K562 (cell line): Measurements from ENCODE around the gene GALK2. TPM values are rescaled to one million over a fixed set of nuclear protein-coding genes. Genes with fewer than 3 reads are reported as not detected.
"Not testable (repeated sequence)": the region's sequence is repeated elsewhere in the genome, so short reads cannot be mapped to it uniquely, and the experiment has no call there.

Source experiments
- ATAC-seq: fragments of 200-7000 bp; cut with Tn5 transposase; 3 replicates; pipeline ENCODE4 v1.9.1; 2020; ENCODE audit warnings: moderate library complexity
- BruUV-seq: library from RNA; stranded (reverse); fragments of 400-500 nt; replicated peaks from 2 replicates; lab custom pipeline; 2021; lab: Mats Ljungman, UMichigan
- CTCF ChIA-PET: fragments of 300-600 bp; formaldehyde crosslinking; extraction: SDS; loops from one replicate; lab custom pipeline; 2021; ENCODE audit warnings: low intra/inter-chr PET ratio; lab: Yijun Ruan, JAX
- POLR2A ChIA-PET: fragments of 300-600, 350-650 bp; sonication (Branson Sonifier 250); formaldehyde crosslinking; extraction: SDS; loops from one replicate; lab custom pipeline; 2021; ENCODE audit warnings: antibody characterized with exemption, inconsistent platforms; lab: Yijun Ruan, JAX
- DNase-seq, 4 experiments: peaks; one replicate each; pipeline versions ENCODE4 v3.0.0 to v3.0.0-alpha.2; 2011 to 2018; ENCODE audit warnings: low spot score in 3 of 4, mixed read lengths in 3 of 4; ENCODE audit errors: extremely low read depth in 1 of 4
- FAIRE-seq: peaks from 2 replicates; lab custom pipeline; 2011; peaks lifted over from hg19 to GRCh38; lab: Jason Lieb, UNC
- H2AFZ ChIP-seq: 2 replicates; pipeline ENCODE4 v1.6.0; 2011; ENCODE audit warnings: low read depth, low read length, control low read depth, inconsistent platforms
- H3K27ac ChIP-seq: fragments of 200-600 bp; 3 replicates; pipeline ENCODE4 v1.8.0; 2011; ENCODE audit warnings: low read depth, mild to moderate bottlenecking, control low read depth, inconsistent platforms, low read length, moderate library complexity, mixed read lengths; ENCODE audit errors: extremely low read depth
- H3K27me3 ChIP-seq, 2 experiments: fragments of 300-600 bp in 1 of 2; 2 replicates in 1 of 2; 3 replicates in 1 of 2; pipeline versions ENCODE4 v1.6.0 to v1.8.0; 2011; ENCODE audit warnings: inconsistent platforms in 2 of 2, low read length in 2 of 2, mild to moderate bottlenecking in 1 of 2, mixed read lengths in 1 of 2, moderate library complexity in 1 of 2; ENCODE audit not compliant: control insufficient read depth in 2 of 2, insufficient read depth in 2 of 2
- H3K36me3 ChIP-seq: fragments of 300-600 bp; 3 replicates; pipeline ENCODE4 v1.8.0; 2011; ENCODE audit warnings: mild to moderate bottlenecking, low read length, inconsistent platforms; ENCODE audit not compliant: control insufficient read depth, insufficient read depth
- H3K4me1 ChIP-seq, 2 experiments: fragments of 200-600 bp in 1 of 2; replicated peaks in 1 of 2; 2 replicates in 1 of 2; 3 replicates in 1 of 2; pipeline versions ENCODE4 v1.5.1 to v1.8.0; 2011; ENCODE audit warnings: inconsistent platforms in 2 of 2, low read length in 2 of 2, mild to moderate bottlenecking in 1 of 2, mixed read lengths in 1 of 2, moderate library complexity in 1 of 2; ENCODE audit not compliant: control insufficient read depth in 2 of 2, insufficient read depth in 2 of 2
- H3K4me2 ChIP-seq: 2 replicates; pipeline ENCODE4 v1.6.1; 2011; ENCODE audit warnings: low read length, control low read depth, inconsistent platforms, mixed read lengths; ENCODE audit not compliant: insufficient read depth
- H3K4me3 ChIP-seq: fragments of 200-600 bp; sonication (generic), shearing (Covaris generic); 2 replicates; pipeline ENCODE4 v1.5.1; 2016; ENCODE audit warnings: control low read depth, inconsistent platforms
- H3K79me2 ChIP-seq: fragments of 200-600 bp; 3 replicates; pipeline ENCODE4 v1.8.0; 2011; ENCODE audit warnings: low read length, inconsistent platforms; ENCODE audit not compliant: control insufficient read depth, insufficient read depth
- H3K9ac ChIP-seq, 2 experiments: 2 replicates each; pipeline versions ENCODE4 v1.6.0 to v1.6.1; 2011; ENCODE audit warnings: low read depth in 2 of 2, low read length in 2 of 2, control low read depth in 1 of 2, inconsistent platforms in 1 of 2, mild to moderate bottlenecking in 1 of 2, mixed read lengths in 1 of 2; ENCODE audit not compliant: insufficient read depth in 1 of 2
- H3K9me1 ChIP-seq: one replicate; pipeline ENCODE4 v1.6.0; 2011; ENCODE audit warnings: inconsistent platforms, mild to moderate bottlenecking, low read length, moderate library complexity; ENCODE audit not compliant: control insufficient read depth, insufficient read depth
- H3K9me3 ChIP-seq: replicated peaks from 2 replicates; pipeline ENCODE4 v1.5.1; 2011; ENCODE audit warnings: low read depth, low read length, inconsistent platforms; ENCODE audit not compliant: control insufficient read depth, insufficient read depth
- H4K20me1 ChIP-seq: replicated peaks from 2 replicates; pipeline ENCODE4 v1.6.1; 2011; ENCODE audit warnings: low read length, inconsistent platforms, mixed read lengths; ENCODE audit not compliant: control insufficient read depth, insufficient read depth
- FOXM1 ChIP-seq, 2 experiments: fragments of 450-650 bp in 1 of 2; sonication (generic) in 1 of 2; formaldehyde crosslinking in 1 of 2; IDR thresholded peaks; 2 replicates each; pipeline versions ENCODE4 v1.6.1 to v1.9.0; 2017 to 2022; ENCODE audit warnings: low read depth in 2 of 2, mild to moderate bottlenecking in 2 of 2, missing genetic modification reagents in 1 of 2, moderate library complexity in 1 of 2
- TBL1XR1 ChIP-seq, 2 experiments: IDR thresholded peaks; 2 replicates each; pipeline ENCODE4 v1.6.1; 2012; ENCODE audit warnings: improper control_type of control experiment in 2 of 2, low read length in 2 of 2, mild to moderate bottlenecking in 1 of 2
- WGBS: fragments of 100-300 bp; shearing (Covaris generic); methylation state at CpG from one replicate; pipeline ENCODE4 v1.1.6; 2016; ENCODE audit warnings: low coverage, mixed read lengths; ENCODE audit not compliant: insufficient coverage; ENCODE audit errors: missing lambda C conversion rate; 5-methylcytosine and 5-hydroxymethylcytosine counted together
- in situ Hi-C: fragments of 300-500 bp; cut with MboI; formaldehyde crosslinking; loops from 4 replicates; pipeline ENCODE4 v1.15.0; 2018; ENCODE audit warnings: inconsistent platforms, mixed read lengths
- intact Hi-C: fragments of 100-400 bp; cut with micrococcal nuclease; formaldehyde crosslinking; loops from 2 replicates; pipeline ENCODE4 v1.14.2; 2022
- polyA plus RNA-seq, 8 experiments: library from polyadenylated mRNA; depleted of rRNA in 4 of 8; stranded (reverse) in 5 of 8; unstranded in 3 of 8; fragments of >200 nt; fragmentation: Nextera tagmentation in 2 of 8; fragmentation: Illumina TruSeq in 1 of 8; extraction: Ambion mirVana in 2 of 8; extraction: Trizol in 1 of 8; gene quantifications; 2 replicates each; pipeline versions ENCODE4 v1.2.1 to v1.2.3, GENCODE V29; 2011 to 2014; ENCODE audit warnings: inconsistent platforms in 1 of 8, missing spikeins in 1 of 8
- total RNA-seq, 7 experiments: library from RNA; depleted of rRNA in 6 of 7; stranded (reverse); fragments of >200 nt in 6 of 7; fragmentation: Illumina TruSeq in 2 of 7; extraction: Trizol in 2 of 7; gene quantifications; 2 replicates each; pipeline versions ENCODE4 v1.2.1 to v1.2.3, GENCODE V29; 2011 to 2021; ENCODE audit warnings: low replicate concordance in 1 of 7

GALK2 gene
- total and polyA plus RNA-seq, 9 of the 15 experiments (the other 6 are each of a cell fraction or from before 2014, with no cell fraction given), result 32.8 to 82.0 (median 54.4) TPM

DNA sequence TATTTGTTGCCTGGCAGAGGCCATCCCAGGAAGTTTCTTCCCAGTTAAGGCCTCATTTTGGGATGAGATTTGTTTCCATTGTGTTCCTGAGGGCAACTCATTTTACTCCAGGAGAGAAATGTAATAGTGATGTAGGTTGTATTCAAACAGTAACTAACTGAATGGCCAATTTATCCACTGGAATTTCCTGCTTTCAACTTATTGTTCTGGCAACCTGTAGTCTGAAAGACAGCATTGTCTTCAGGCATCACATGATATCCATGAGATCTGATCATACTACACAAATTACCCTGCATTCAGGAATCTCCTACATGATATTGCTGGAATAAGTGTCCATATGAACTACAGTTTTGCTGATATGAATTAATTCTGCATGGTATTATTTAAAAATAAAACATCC is 173.5 kb downstream of the GALK2 start:
- Histone ChIP-seq H3K4me2 (no peak overlapping the region), H3K4me3 (no peak overlapping the region), H3K27ac (no peak overlapping the region), H3K9me3 (no peaks in the 10 kb centered on the region), H3K79me2 (no peaks in the 10 kb centered on the region), H2AFZ (no peak overlapping the region), H3K27me3 (no peaks in the 10 kb centered on the region), H3K9ac (no peak overlapping the region), H3K9me1 (no peaks in the 10 kb centered on the region), H4K20me1 (no peaks in the 10 kb centered on the region), H3K36me3 (0 out of 3 replicates have a peak, but pooled peaks cover 3% of the 10 kb centered on the region), H3K4me1 (no peaks in the 10 kb centered on the region)
- ATAC-seq, result no peak
- intact Hi-C loops (no loop called here), in situ Hi-C loops (no loop called here)
- no peak for FAIRE-seq
- TF ChIP-seq TBL1XR1 (IDR thresholded peaks at IDR 0.05; ENCODE audit: low read length in 2 of 2), result no peak
- no peak for TF ChIP-seq FOXM1 (IDR thresholded peaks at IDR 0.05; ENCODE audit: low read depth)
- no peak for TF ChIP-seq FOXM1 (CRISPR knock-in tag; IDR thresholded peaks at IDR 0.05; ENCODE audit: low read depth)
- DNase-seq, result no peak
- ChIA-PET CTCF (no interaction called here), POLR2A (no interaction called here)
- BruUV-seq, result no TSS peak

DNA sequence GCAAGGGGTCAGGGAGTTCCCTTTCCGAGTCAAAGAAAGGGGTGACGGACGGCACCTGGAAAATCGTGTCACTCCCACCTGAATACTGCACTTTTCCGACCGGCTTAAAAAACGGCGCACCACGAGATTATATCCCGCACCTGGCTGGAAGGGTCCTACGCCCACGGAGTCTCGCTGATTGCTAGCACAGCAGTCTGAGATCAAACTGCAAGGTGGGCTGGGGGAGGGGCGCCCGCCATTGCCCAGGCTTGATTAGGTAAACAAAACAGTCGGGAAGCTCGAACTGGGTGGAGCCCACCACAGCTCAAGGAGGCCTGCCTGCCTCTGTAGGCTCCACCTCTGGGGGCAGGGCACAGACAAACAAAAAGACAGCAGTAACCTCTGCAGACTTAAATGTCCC is 184.4 kb downstream of the GALK2 start:
- WGBS, result 69% methylated on average over 14 of the region's 17 CpGs
- H3K9ac ChIP-seq, FAIRE-seq, H3K27me3 ChIP-seq, BruUV-seq, intact Hi-C loops, H3K4me1 ChIP-seq, H3K36me3 ChIP-seq, ATAC-seq, H3K9me1 ChIP-seq, H3K4me2 ChIP-seq, H3K79me2 ChIP-seq, H2AFZ ChIP-seq, DNase-seq, POLR2A ChIA-PET, in situ Hi-C loops, H3K4me3 ChIP-seq, H4K20me1 ChIP-seq, H3K27ac ChIP-seq, CTCF ChIA-PET, H3K9me3 ChIP-seq: not testable (repeated sequence)
